Endothelial cell (in vitro differentiated cells): Measurements from ENCODE around the gene TRAF5. TPM values are rescaled to one million over a fixed set of nuclear protein-coding genes. Genes with fewer than 3 reads are reported as not detected.
A peak's percentile ranks its signal among the peaks of the same experiment; 100 is the strongest.
"Not testable (repeated sequence)": the region's sequence is repeated elsewhere in the genome, so short reads cannot be mapped to it uniquely, and the experiment has no call there.

ENCODE experiments used
- DNase-seq: peaks from one replicate; pipeline ENCODE4 v3.0.0; 2021; ENCODE audit warnings: low spot score
- H3K27ac Mint-ChIP-seq: one replicate; pipeline ENCODE4 v1.8.0; 2021; ENCODE audit warnings: mixed read lengths, inconsistent platforms; ENCODE audit not compliant: unreplicated experiment
- H3K27me3 Mint-ChIP-seq: one replicate; pipeline ENCODE4 v1.8.0; 2021; ENCODE audit warnings: mild to moderate bottlenecking, moderate library complexity, mixed read lengths, inconsistent platforms; ENCODE audit not compliant: unreplicated experiment
- H3K36me3 Mint-ChIP-seq: one replicate; pipeline ENCODE4 v1.8.0; 2021; ENCODE audit warnings: mild to moderate bottlenecking, low read depth, mixed read lengths, inconsistent platforms; ENCODE audit not compliant: unreplicated experiment
- H3K4me1 Mint-ChIP-seq: one replicate; pipeline ENCODE4 v1.8.0; 2021; ENCODE audit warnings: mild to moderate bottlenecking, mixed read lengths, inconsistent platforms; ENCODE audit not compliant: unreplicated experiment
- H3K4me3 Mint-ChIP-seq: one replicate; pipeline ENCODE4 v1.8.0; 2021; ENCODE audit warnings: mild to moderate bottlenecking, mixed read lengths, inconsistent platforms; ENCODE audit not compliant: unreplicated experiment
- H3K9me3 Mint-ChIP-seq: one replicate; pipeline ENCODE4 v1.8.0; 2021; ENCODE audit warnings: mixed read lengths, inconsistent platforms; ENCODE audit not compliant: unreplicated experiment
- total RNA-seq: library from RNA; stranded (reverse); fragmentation: NEBNext Ultra II Directional; extraction: Animal tissue kit (Norgen Biotek cat#: 25700); gene quantifications from one replicate; pipeline ENCODE4 v1.2.1, GENCODE V29; 2021; ENCODE audit not compliant: unreplicated experiment
- TF ChIP-seq, protein P1 (sequence below): fragments of 200-600 bp; sonication (generic); IDR thresholded peaks from one replicate; pipeline ENCODE4 v1.5.0; 2021; ENCODE audit warnings: antibody characterized with exemption; ENCODE audit not compliant: unreplicated experiment

Gene TRAF5
- total RNA-seq, 1 donor from 2014 or later, result 14.5 TPM

DNA sequence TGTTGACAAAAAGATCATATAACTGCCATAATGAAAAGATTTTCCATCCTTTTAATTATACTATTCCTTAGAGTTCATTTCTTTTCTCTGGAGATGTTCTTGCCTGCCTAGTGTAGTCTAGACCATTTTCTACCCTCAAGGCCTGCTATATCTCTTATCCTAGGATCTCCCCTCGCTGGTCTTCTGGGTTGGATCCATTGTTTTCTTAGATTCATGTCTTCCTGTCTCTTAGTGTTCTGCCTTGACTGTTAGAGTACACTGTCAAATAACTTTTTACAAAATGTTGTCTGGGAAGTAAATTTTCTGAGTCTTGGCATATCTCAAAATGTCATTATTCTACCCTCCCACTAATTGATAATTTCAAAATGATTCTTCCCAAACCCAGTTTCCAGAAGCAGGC, 66.6 kb downstream of the TRAF5 start:
- no peaks in the 10 kb centered on the region for H3K27me3 Mint-ChIP-seq
- no peak for DNase-seq
- no peaks in the 10 kb centered on the region for H3K36me3 Mint-ChIP-seq
- no peaks in the 10 kb centered on the region for H3K9me3 Mint-ChIP-seq
- no peaks in the 10 kb centered on the region for H3K4me1 Mint-ChIP-seq
- no peak overlapping the region for H3K4me3 Mint-ChIP-seq
- no peak overlapping the region for H3K27ac Mint-ChIP-seq
- TF ChIP-seq, protein P1, sequence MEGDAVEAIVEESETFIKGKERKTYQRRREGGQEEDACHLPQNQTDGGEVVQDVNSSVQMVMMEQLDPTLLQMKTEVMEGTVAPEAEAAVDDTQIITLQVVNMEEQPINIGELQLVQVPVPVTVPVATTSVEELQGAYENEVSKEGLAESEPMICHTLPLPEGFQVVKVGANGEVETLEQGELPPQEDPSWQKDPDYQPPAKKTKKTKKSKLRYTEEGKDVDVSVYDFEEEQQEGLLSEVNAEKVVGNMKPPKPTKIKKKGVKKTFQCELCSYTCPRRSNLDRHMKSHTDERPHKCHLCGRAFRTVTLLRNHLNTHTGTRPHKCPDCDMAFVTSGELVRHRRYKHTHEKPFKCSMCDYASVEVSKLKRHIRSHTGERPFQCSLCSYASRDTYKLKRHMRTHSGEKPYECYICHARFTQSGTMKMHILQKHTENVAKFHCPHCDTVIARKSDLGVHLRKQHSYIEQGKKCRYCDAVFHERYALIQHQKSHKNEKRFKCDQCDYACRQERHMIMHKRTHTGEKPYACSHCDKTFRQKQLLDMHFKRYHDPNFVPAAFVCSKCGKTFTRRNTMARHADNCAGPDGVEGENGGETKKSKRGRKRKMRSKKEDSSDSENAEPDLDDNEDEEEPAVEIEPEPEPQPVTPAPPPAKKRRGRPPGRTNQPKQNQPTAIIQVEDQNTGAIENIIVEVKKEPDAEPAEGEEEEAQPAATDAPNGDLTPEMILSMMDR, result no peak

DNA sequence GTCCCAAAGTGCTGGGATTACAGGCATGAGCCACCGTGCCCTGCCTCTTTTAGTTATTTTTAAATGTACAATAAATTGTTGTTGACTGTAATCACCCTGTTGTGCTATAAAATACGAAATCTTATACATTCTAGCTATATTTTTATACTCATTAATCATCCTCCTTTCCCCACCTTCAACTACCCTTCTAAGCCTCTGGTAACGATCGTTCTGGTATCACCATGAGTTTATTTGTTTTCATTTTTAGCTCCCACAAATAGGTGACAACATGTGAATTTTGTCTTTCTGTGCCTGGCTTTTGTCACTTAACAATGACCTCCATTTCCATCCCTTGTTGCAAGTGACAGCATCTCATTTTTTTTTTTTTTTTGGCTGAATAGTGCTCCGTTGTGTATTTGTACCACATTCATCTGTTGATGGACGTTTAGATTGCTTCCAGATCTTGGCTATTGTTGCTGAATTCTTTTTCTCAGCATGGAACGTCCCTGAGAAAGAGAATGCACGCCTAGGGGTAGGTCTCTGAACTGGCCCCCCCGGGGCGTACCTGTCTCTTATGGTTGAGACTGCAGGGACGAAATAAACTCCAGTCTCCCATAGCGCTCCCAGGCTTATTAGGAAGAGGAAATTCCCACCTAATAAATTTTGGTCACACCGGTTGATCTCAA, 71.8 kb downstream of the TRAF5 start:
- H3K27me3 Mint-ChIP-seq, H3K27ac Mint-ChIP-seq, H3K36me3 Mint-ChIP-seq, H3K9me3 Mint-ChIP-seq, H3K4me3 Mint-ChIP-seq, DNase-seq: not testable (repeated sequence)
- H3K4me1 Mint-ChIP-seq, result peaks cover 13% of the 10 kb centered on the region

DNA sequence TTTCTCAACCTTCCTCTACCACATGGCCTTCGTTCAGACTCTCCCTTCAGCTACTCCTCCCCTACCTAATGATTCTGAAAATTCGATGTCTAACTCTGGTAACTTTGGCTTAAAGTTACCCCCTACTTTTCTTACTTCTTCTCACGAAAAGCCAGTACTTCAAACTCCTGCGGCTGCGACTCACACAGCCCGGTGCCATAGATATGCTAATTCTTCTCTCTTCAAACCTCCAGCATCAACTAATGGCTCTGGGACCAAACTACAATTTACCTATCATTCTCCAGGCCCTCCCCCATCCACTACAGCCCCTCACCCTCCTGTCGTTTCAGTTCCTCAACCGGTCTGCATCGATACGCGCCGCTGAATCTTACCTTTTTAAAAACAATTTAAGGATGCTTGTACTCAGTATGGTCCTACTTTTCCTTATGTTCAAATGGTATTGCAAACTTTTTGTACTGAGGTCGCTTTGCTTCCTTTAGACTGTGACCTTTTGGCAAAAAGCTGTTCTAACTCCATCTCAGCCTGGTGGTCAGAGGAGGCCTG, 73.3 kb downstream of the TRAF5 start:
- peaks cover 13% of the 10 kb centered on the region for H3K4me1 Mint-ChIP-seq
- not testable (repeated sequence) for H3K27me3 Mint-ChIP-seq, H3K36me3 Mint-ChIP-seq, H3K27ac Mint-ChIP-seq, H3K9me3 Mint-ChIP-seq, DNase-seq
- peak overlapping the region; percentile 8 for H3K4me3 Mint-ChIP-seq

DNA sequence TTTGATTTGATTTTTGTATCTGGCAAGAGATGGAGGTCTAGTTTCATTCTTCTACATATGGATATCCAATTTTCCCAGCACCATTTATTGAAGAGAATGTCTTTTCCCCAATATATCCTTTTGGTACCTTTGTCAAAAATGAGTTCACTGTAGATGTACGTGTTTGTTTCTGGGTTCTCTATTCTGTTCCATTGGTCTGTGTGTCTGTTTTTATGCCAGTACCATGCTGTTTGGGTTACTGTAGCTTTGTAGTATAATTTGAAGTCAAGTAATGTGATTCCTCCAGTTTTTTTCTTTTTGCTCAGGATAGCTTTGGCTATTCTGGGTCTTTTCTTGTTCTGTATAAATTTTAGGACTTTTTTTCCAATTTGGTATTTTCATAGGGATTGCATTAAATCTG, 75.1 kb downstream of the TRAF5 start:
- H3K36me3 Mint-ChIP-seq, H3K27ac Mint-ChIP-seq, H3K4me3 Mint-ChIP-seq, H3K27me3 Mint-ChIP-seq, DNase-seq, H3K9me3 Mint-ChIP-seq: not testable (repeated sequence)
- peaks cover 13% of the 10 kb centered on the region for H3K4me1 Mint-ChIP-seq

DNA sequence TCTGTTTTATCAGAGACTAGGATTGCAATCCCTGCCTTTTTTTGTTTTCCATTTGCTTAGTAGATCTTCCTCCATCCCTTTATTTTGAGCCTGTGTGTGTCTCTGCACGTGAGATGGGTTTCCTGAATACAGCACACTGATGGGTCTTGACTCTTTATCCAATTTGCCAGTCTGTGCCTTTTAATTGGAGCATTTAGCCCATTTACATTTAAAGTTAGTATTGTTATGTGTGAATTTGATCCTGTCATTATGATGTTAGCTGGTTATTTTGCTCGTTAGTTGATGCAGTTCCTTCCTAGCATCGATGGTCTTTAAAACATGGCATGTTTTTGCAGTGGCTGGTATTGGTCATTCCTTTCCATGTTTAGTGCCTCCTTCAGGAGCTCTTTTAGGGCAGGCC, 79.5 kb downstream of the TRAF5 start:
- H3K9me3 Mint-ChIP-seq, H3K27ac Mint-ChIP-seq, H3K4me3 Mint-ChIP-seq, DNase-seq, H3K4me1 Mint-ChIP-seq, H3K27me3 Mint-ChIP-seq: not testable (repeated sequence)
- peaks cover 34% of the 10 kb centered on the region for H3K36me3 Mint-ChIP-seq

DNA sequence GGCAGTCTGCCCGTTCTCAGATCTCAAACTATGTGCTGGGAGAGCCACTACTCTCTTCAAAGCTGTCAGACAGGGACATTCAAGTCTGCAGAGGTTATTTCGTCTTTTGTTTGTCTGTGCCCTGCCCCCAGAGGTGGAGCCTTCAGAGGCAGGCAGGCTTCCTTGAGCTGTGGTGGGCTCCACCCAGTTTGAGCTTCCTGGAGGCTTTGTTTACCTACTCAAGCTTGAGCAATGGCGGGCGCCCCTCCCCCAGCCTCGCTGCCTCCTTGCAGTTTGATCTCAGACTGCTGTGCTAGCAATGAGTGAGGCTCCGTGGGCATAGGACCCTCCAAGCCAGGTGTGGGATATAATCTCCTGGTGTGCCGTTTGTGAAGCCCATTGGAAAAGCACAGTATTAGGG, 81.1 kb downstream of the TRAF5 start:
- peaks cover 30% of the 10 kb centered on the region for H3K36me3 Mint-ChIP-seq
- not testable (repeated sequence) for H3K27me3 Mint-ChIP-seq

DNA sequence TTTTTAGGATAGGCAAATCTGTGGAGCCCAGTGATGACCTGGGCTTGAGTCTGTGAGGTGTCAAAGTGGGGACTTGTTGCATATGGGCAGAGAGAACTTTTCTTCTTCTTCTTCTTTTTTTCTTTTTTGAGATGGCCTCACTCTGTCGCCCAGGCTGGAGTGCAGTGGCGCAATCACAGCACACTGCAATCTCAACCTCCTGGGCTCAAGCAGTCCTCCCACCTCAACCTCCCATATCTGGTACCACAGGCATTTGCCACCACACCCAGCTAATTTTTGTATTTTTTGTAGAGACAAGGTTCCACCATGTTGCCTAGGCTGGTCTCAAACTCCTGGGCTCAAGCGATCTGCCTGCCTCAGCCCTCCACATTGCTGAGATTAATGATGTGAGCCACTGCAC, 85.0 kb downstream of the TRAF5 start:
- Mint-ChIP-seq H3K4me3 (no peak overlapping the region), H3K36me3 (peaks cover 29% of the 10 kb centered on the region), H3K27ac (no peak overlapping the region), H3K9me3 (peaks cover 5% of the 10 kb centered on the region), H3K27me3 (peaks cover 4% of the 10 kb centered on the region), H3K4me1 (no peaks in the 10 kb centered on the region)
- no peak for DNase-seq
- TF ChIP-seq, protein P1, result no peak

More for the DNA sequence above, 81.1 kb downstream of the TRAF5 start:
- H3K9me3 Mint-ChIP-seq, H3K4me3 Mint-ChIP-seq, H3K27ac Mint-ChIP-seq, DNase-seq, H3K4me1 Mint-ChIP-seq: not testable (repeated sequence)
